H1 (cell line): ENCODE results near the gene ASB4. TPM values are rescaled to one million over a fixed set of nuclear protein-coding genes. Genes with fewer than 3 reads are reported as not detected.
A peak's percentile ranks its signal among the peaks of the same experiment; 100 is the strongest.

Experiments
- ASH2L ChIP-seq: fragments of 200-600, 300-600 bp; sonication (generic); IDR thresholded peaks from one replicate; pipeline ENCODE4 v1.7.1; 2017; ENCODE audit warnings: low read length
- ATF2 ChIP-seq: IDR thresholded peaks from 2 replicates; pipeline ENCODE4 v1.6.1; 2012; ENCODE audit warnings: low read length, inconsistent platforms
- CBX5 ChIP-seq: fragments of 300-800, 300-1000 bp; sonication (generic); IDR thresholded peaks from 2 replicates; pipeline ENCODE4 v1.7.1; 2016; ENCODE audit warnings: antibody characterized with exemption, low read length, low read depth
- CEBPB ChIP-seq: IDR thresholded peaks from 2 replicates; pipeline ENCODE4 v1.6.1; 2012; ENCODE audit warnings: low read depth, low read length
- CHD2 ChIP-seq: IDR thresholded peaks from 2 replicates; pipeline ENCODE4 v1.6.1; 2012; ENCODE audit warnings: low read length, improper control_type of control experiment
- CTBP2 ChIP-seq: IDR thresholded peaks from 2 replicates; pipeline ENCODE4 v1.7.0; 2011; ENCODE audit warnings: borderline replicate concordance, mild to moderate bottlenecking, moderate library complexity, mixed read lengths, low read length; ENCODE audit not compliant: insufficient read depth, insufficient read length
- CTCF ChIP-seq, 3 experiments: IDR thresholded peaks; 1 replicate in 2 of 3; 2 replicates in 1 of 3; pipeline versions ENCODE4 v1.5.1 to v1.6.1; 2011; ENCODE audit warnings: low read length in 3 of 3, mild to moderate bottlenecking in 3 of 3, inconsistent platforms in 2 of 3, low read depth in 1 of 3, moderate library complexity in 1 of 3; ENCODE audit not compliant: insufficient read depth in 1 of 3; ENCODE audit errors: control extremely low read depth in 1 of 3
- EGR1 ChIP-seq: IDR thresholded peaks from 2 replicates; pipeline ENCODE4 v1.6.1; 2011; ENCODE audit warnings: low read depth, low read length, borderline replicate concordance
- EZH2 ChIP-seq: fragments of 200-600 bp; sonication (generic); IDR thresholded peaks from 2 replicates; pipeline ENCODE4 v1.7.1; 2012; ENCODE audit warnings: low read depth, mild to moderate bottlenecking, moderate library complexity, low read length, inconsistent platforms; ENCODE audit not compliant: severe bottlenecking
- JUND ChIP-seq: IDR thresholded peaks from 2 replicates; pipeline ENCODE4 v1.6.1; 2011; ENCODE audit warnings: mild to moderate bottlenecking, improper control_type of control experiment, low read length
- NANOG ChIP-seq: IDR thresholded peaks from 2 replicates; pipeline ENCODE4 v1.6.1; 2011; ENCODE audit warnings: low read length, low read depth, mild to moderate bottlenecking, inconsistent platforms; ENCODE audit not compliant: insufficient read depth, poor library complexity, severe bottlenecking
- NRF1 ChIP-seq: IDR thresholded peaks from 2 replicates; pipeline ENCODE4 v1.6.1; 2011; ENCODE audit warnings: mild to moderate bottlenecking, low read depth, low read length, improper control_type of control experiment
- PHF8 ChIP-seq: fragments of 200-600 bp; sonication (generic); conservative IDR thresholded peaks from 2 replicates; pipeline ENCODE4 v1.7.1; 2012; ENCODE audit warnings: low read depth, mild to moderate bottlenecking, inconsistent platforms, low read length, moderate library complexity
- SIN3A ChIP-seq, 2 experiments: IDR thresholded peaks in 1 of 2; conservative IDR thresholded peaks in 1 of 2; 2 replicates each; pipeline ENCODE4 v1.6.1; 2011 to 2012; ENCODE audit warnings: low read length in 2 of 2, improper control_type of control experiment in 1 of 2, low read depth in 1 of 2, mild to moderate bottlenecking in 1 of 2
- SIX5 ChIP-seq: IDR thresholded peaks from 2 replicates; pipeline ENCODE4 v1.6.1; 2011; ENCODE audit warnings: mild to moderate bottlenecking, low read depth, low read length
- SP1 ChIP-seq: IDR thresholded peaks from 2 replicates; pipeline ENCODE4 v1.6.1; 2011; ENCODE audit warnings: low read depth, low read length
- SP4 ChIP-seq: IDR thresholded peaks from 2 replicates; pipeline ENCODE4 v1.6.1; 2012; ENCODE audit warnings: low read length, inconsistent platforms
- SUZ12 ChIP-seq: fragments of 200-600 bp; sonication (generic); IDR thresholded peaks from 2 replicates; pipeline ENCODE4 v1.6.1; 2012; ENCODE audit warnings: mild to moderate bottlenecking, inconsistent platforms, low read length, moderate library complexity, mixed read lengths
- TAF1 ChIP-seq: IDR thresholded peaks from 2 replicates; pipeline ENCODE4 v1.6.1; 2011; ENCODE audit warnings: mild to moderate bottlenecking, low read depth, low read length
- TAF7 ChIP-seq: optimal IDR thresholded peaks from 2 replicates; pipeline ENCODE3; 2011; ENCODE audit warnings: low read depth, mild to moderate bottlenecking, inconsistent platforms, low read length, moderate library complexity, borderline replicate concordance
- TBP ChIP-seq: IDR thresholded peaks from 2 replicates; pipeline ENCODE4 v1.6.1; 2011; ENCODE audit warnings: low read depth, low read length, improper control_type of control experiment
- ZNF274 ChIP-seq: IDR thresholded peaks from 2 replicates; pipeline ENCODE4 v1.7.0; 2012; ENCODE audit warnings: low read length, borderline replicate concordance; ENCODE audit errors: extremely low read depth
- polyA plus RNA-seq, 7 experiments: library from polyadenylated mRNA; depleted of rRNA in 3 of 7; stranded (reverse) in 5 of 7; unstranded in 2 of 7; fragments of >200 nt in 5 of 7; fragments of 200-250 nt in 2 of 7; gene quantifications; 1 replicate in 5 of 7; 2 replicates in 1 of 7; 4 replicates in 1 of 7; pipeline versions ENCODE4 v1.2.1 to v1.2.3, GENCODE V29; 2011 to 2013; ENCODE audit warnings: missing spikeins in 2 of 7, mixed read lengths in 2 of 7
- total RNA-seq: library from RNA; stranded (reverse); fragmentation: NEBNext Ultra II Directional; extraction: Animal tissue kit (Norgen Biotek cat#: 25700); gene quantifications from 2 replicates; pipeline ENCODE4 v1.2.1, GENCODE V29; 2021

ASB4 gene
- total and polyA plus RNA-seq, 2 of the 8 experiments (the other 6 are each of a cell fraction or from before 2014, with no cell fraction given), result not detected

GRCh38 chr7:95511716-95512260 is 26.0 kb downstream of the ASB4 start (continued):
- TF ChIP-seq TBP (no peak), SP4 (no peak), CHD2 (no peak), CTBP2 (no peak), CEBPB (0 out of 2 replicates have a peak, but pooled peaks have one; percentile 75), ASH2L (no peak), JUND (no peak), EZH2 (no peak), CTCF (IDR thresholded peaks at IDR 0.05; ENCODE audit: control extremely low read depth in 1 of 3, insufficient read depth in 1 of 3, low read depth in 1 of 3, low read length in 3 of 3) (peak; percentile 8 to 87 (median 74)), PHF8 (no peak), TAF1 (no peak), ZNF274 (no peak), NRF1 (no peak), ATF2 (no peak), NANOG (no peak), CBX5 (no peak), SIX5 (no peak), SIN3A (conservative IDR thresholded peaks at IDR 0.05 in 1 of 2, IDR thresholded peaks at IDR 0.05 in 1 of 2; ENCODE audit: low read depth in 1 of 2, low read length in 2 of 2) (no peak), SUZ12 (no peak), TAF7 (no peak), EGR1 (no peak), SP1 (no peak)
